A549 treated with CORT108297 at 1 μM for 4 hours (cell line): Measurements from ENCODE around the gene MAP3K13. TPM values are rescaled to one million over a fixed set of nuclear protein-coding genes. Genes with fewer than 3 reads are reported as not detected.

Experiments
- total RNA-seq: library from RNA; stranded (reverse); fragments of 200-300 nt; extraction: Qiagen RNA extraction; gene quantifications from 5 replicates; pipeline ENCODE4 v1.2.3, GENCODE V29; 2022

Gene MAP3K13, protein sequence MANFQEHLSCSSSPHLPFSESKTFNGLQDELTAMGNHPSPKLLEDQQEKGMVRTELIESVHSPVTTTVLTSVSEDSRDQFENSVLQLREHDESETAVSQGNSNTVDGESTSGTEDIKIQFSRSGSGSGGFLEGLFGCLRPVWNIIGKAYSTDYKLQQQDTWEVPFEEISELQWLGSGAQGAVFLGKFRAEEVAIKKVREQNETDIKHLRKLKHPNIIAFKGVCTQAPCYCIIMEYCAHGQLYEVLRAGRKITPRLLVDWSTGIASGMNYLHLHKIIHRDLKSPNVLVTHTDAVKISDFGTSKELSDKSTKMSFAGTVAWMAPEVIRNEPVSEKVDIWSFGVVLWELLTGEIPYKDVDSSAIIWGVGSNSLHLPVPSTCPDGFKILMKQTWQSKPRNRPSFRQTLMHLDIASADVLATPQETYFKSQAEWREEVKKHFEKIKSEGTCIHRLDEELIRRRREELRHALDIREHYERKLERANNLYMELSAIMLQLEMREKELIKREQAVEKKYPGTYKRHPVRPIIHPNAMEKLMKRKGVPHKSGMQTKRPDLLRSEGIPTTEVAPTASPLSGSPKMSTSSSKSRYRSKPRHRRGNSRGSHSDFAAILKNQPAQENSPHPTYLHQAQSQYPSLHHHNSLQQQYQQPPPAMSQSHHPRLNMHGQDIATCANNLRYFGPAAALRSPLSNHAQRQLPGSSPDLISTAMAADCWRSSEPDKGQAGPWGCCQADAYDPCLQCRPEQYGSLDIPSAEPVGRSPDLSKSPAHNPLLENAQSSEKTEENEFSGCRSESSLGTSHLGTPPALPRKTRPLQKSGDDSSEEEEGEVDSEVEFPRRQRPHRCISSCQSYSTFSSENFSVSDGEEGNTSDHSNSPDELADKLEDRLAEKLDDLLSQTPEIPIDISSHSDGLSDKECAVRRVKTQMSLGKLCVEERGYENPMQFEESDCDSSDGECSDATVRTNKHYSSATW
- total RNA-seq: 12.5 to 17.6 TPM (median 13.7 TPM) in 5 replicates

DNA sequence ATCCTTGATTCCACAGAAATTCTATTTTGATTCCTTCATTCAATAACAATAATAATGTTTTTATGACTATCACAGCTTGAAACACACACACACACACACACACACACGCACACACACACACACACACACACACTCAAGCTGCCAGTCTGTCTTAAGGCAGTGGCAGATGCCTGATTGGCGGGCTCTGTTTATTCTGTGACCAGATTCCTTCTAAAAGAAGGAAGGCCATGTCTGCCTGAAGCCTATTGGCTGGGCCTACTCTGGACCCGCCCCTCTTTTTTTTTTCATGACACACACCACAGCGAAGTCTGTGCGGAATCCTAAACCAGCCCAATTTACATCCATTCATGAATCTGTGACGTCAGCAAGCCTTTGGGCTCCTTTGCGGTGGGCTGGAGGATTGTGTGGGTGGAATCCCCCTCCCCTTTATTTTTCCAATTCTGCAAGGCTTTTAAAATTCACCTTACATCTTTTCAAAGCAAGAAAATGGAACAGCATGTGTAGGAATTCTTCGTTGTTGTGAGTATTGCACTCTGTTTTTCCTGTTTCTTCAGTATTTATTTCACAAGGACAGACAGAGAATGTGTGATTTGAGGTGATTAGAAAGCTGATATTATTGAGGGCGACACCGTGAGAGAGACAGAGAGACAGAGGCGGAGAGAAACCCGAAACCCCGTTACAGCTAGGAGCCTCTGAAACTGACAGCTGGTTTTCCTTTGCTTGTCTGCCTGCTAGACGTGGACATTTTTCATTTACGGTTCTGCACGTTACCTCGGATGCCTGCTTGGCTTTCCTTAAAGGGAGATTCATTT, at the start of gene MAP3K13:
MAP3K13 (plus strand) TSS at position 287 of the 812 bp plus-strand sequence. CDS start 65,446 bp downstream, outside the sequence.

DNA sequence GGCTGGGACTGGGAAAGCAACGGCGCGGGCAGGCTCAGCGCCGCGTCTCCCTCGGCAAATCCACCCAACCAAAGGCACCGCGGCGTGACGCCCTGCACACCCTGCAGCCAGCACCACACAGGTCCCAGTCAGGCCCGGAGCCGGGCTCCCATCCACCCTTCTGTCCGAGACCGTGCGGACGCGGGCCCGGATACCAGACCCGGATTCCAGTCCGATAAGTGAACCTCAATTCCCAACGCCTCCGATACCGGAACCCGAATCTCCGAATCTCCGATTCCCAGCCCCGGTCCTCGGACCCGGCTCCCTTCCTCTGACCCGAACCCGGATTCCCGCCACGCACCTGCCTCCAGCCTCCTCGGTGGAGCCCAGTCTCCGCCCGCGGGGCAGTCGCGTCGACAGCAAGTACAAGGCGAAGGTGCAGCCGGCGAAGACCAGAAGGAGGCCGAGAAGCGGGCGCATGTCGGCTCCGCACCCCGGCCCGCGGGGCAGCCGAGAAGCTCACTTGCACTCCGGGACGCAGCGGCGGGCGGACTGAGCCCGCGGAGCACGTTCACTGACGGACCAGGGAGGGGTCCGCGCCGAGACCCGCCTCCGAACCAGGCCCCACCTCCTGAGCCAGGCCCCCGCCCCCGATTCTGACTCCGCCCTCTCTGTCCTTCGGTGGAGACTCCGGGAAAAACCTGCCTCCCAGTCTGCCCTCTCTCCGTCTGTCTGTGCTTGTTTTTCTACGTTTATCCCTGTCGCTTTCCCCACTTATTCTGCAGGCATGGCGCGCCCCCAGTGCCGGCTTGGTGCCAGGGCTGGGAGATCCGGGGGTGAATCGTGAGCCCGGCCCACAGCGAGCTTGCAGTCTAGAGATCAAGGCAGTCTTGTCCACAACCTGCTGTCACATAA, 135.8 kb downstream of the MAP3K13 start, which contains the start of gene TMEM41A:
TMEM41A (minus strand) TSS at position 533 of the 894 bp plus-strand sequence; CDS start at position 459, 74 bp downstream.

Other genes with a start within 250 kb of the MAP3K13 start
- gene C3orf70, start 210.1 kb upstream of the MAP3K13 start, total RNA-seq: 0.01 to 0.02 TPM in 2 of 5 replicates, not detected in the others
- gene EHHADH, start 109.1 kb upstream of the MAP3K13 start, total RNA-seq: 2.4 to 5.5 TPM (median 2.9 TPM) in 5 replicates
- gene TMEM41A, start 135.9 kb downstream of the MAP3K13 start, total RNA-seq: 19.9 to 21.4 TPM (median 20.3 TPM) in 5 replicates
- gene LIPH, start 189.5 kb downstream of the MAP3K13 start, total RNA-seq: 6.2 to 7.0 TPM (median 6.8 TPM) in 5 replicates
- 14.4 to 26.6 TPM (median 17.2 TPM) in 5 replicates for gene SENP2, start 223.2 kb downstream of the MAP3K13 start, total RNA-seq